ENCODE data around the gene PAPOLA. TPM values are rescaled to one million over a fixed set of nuclear protein-coding genes. Genes with fewer than 3 reads are reported as not detected.

Gene PAPOLA
- polyA plus RNA-seq, result 96.8 and 121 TPM in 2 replicates

DNA sequence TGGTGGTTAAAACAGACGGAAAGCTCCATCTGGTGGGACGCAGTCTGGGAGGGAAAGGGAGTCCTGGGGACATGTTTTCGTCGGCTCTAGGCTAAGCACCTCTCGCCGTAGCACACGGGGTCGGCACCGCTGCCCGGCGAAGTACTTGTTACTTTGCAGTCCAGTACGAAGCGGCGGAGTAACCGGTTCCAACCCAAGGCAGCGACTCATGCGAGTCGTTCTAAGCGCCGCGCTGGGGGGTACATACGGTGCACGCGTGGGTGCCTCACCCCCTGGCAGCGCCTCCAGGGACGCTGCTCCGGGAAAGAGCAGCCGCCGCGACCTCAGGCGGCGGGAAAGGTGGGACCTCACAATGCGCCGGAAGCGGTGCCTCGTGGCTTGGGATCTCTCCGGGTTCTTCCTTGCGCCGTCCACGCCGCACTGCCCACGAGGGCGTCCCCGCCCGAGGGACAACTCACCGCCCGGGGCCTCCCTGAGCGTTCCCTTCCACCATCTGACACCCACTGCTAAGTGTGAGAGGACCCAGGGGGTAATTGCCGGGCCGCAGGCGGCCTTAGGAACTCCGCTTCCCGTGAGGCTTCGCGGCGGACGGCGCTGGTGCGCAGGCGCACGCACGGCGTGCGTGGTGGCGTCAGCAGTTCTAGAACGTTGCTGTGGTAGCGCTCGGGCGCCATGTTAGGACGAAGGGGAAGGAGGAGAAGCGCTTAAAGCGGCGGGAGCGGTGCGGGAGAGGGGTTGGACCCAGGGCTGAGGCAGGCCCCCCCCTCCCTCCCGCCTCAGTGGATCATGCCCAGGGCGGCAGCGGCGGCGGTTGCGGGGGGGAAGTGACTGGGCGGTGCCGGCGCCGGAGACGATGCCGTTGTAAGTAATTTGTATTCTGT lies at the start of gene PAPOLA:
Gene PAPOLA, plus strand, starts transcription at position 643 of the 881 bp plus-strand sequence. Its CDS starts 211 bp downstream, at position 854.

Other genes with a start within 250 kb of the PAPOLA start
- gene BDKRB1, start 246.2 kb upstream of the PAPOLA start, polyA plus RNA-seq, result not detected in 2 replicates
- gene ATG2B, start 139.0 kb upstream of the PAPOLA start, polyA plus RNA-seq, result 10.4 and 11.8 TPM in 2 replicates
- gene GSKIP, start 138.9 kb upstream of the PAPOLA start, polyA plus RNA-seq, result 138 and 184 TPM in 2 replicates
- gene AK7, start 110.3 kb upstream of the PAPOLA start, polyA plus RNA-seq, result 23.6 and 29.9 TPM in 2 replicates

Data from Purkinje cell (primary cell).